ENCODE results near the gene HES7.

GRCh38 chr17:8147805-8148404, 24.0 kb upstream of the HES7 start:
- TF ChIP-seq CTCF (IDR thresholded peaks at IDR 0.05) (no peak), POLR2A (IDR thresholded peaks at IDR 0.05) (no peak)
